GM19193 (cell line): Measurements from ENCODE around the gene ANKRD44.

Experiments
- POLR2A ChIP-seq: IDR thresholded peaks from 4 replicates; pipeline ENCODE4 v1.6.1; 2011; ENCODE audit not compliant: insufficient read depth, insufficient read length; ENCODE audit errors: extremely low read depth

The ANKRD44 gene

DNA sequence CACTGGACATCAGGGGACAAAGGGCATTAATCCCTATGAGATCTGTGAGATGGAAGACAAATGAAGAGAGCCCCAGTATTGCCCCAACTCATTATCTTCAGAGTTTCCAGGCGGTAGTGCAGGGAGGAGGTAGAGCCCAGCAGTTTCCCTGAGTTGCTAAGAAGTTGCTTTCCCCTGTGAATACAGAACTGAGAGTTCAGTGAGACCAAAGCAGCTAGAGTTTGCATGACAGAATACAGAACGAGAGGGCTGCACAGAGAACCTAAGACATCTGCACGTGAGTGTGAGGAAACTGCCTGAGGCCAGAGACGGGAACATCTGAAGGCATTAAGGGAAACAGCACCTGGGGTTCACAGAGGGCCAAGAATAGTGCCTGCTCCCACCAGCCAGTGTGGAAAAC lies 366.0 kb downstream of the ANKRD44 start:
- TF ChIP-seq POLR2A = no peak

DNA sequence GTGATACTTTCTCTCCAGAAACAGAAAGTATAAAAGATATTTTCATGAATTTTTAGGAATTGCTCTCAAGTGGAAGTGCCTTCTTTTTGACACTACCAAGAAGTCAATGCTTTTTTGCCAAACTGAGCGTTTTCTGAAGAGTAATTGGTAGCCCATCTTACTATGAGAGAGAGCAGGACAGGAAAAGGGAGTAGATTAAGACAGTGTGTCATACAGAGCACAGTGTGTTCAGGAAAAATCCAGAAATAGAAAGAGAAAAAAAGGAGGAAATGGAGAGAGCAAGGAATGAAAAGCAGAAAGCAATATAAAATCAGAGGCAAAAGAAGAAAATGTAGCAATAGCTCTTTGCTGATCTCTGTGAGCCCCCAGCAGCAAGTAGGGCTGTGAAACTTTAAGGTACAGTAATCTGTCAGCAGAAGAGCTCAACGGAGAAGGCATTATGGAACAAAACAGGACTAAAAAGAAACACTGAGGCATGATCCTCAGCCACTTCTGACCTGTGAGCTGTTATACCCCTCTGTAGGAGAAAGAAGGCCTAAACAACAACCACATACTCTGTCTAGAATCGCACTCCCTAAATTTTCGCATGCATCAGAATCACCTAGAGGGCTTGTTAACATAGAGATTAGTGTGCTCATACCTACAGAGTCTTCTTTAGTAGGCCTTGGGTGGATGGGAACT lies 369.0 kb downstream of the ANKRD44 start:
- no peak for TF ChIP-seq POLR2A

DNA sequence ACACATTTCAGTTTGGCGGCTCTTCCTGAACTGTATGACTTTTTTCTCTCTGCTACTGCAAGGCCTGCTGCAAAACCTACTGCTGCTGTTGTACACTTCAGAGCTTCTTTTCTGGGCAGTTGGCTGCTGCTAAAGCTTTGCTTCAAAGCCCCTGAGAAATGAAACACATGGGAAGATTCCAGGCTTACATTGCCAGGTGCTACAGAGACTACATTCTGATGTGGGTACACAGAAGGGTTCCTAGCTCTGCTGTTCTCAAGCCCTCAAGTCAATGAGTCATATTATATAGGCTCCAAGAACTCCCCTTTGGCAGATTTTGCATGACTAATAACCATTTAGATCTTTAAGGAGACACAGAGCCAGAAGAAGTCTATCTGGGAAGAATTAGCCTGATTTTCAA lies 371.2 kb downstream of the ANKRD44 start:
- no peak for TF ChIP-seq POLR2A
